ENCODE data around the gene NOL7. TPM values are rescaled to one million over a fixed set of nuclear protein-coding genes. Genes with fewer than 3 reads are reported as not detected.

The NOL7 gene
- total RNA-seq, 1 donor from 2014 or later = 40.5 TPM

- TF ChIP-seq CTCF (IDR thresholded peaks at IDR 0.05; ENCODE audit: unreplicated experiment) = no peak
- Mint-ChIP-seq H3K4me3 (ENCODE audit: low read depth) (no peak overlapping the region), H3K27ac (no peak overlapping the region), H3K4me1 (ENCODE audit: low read depth) (no peaks in the 10 kb centered on the region), H3K36me3 (ENCODE audit: insufficient read depth) (peaks cover 5% of the 10 kb centered on the region), H3K9me3 (ENCODE audit: low read depth) (no peaks in the 10 kb centered on the region), H3K27me3 (no peaks in the 10 kb centered on the region)
- no peak for DNase-seq (ENCODE audit: low spot score, unreplicated experiment)
These were observed 25.3 kb upstream of the NOL7 start for GRCh38 chr6:13589801-13590200.

GRCh38 chr6:13590574-13591153 lies 24.5 kb upstream of the NOL7 start:
- Mint-ChIP-seq H3K27me3 (no peaks in the 10 kb centered on the region), H3K36me3 (ENCODE audit: insufficient read depth) (peaks cover 1% of the 10 kb centered on the region)

GRCh38 chr6:13591205-13591921 lies 23.8 kb upstream of the NOL7 start:
- H3K9me3 Mint-ChIP-seq (ENCODE audit: low read depth) = no peaks in the 10 kb centered on the region
- no peak for DNase-seq (ENCODE audit: low spot score, unreplicated experiment)
- H3K36me3 Mint-ChIP-seq (ENCODE audit: insufficient read depth) = peaks cover 1% of the 10 kb centered on the region
- H3K27me3 Mint-ChIP-seq = no peaks in the 10 kb centered on the region
- H3K27ac Mint-ChIP-seq = no peak overlapping the region
- H3K4me1 Mint-ChIP-seq (ENCODE audit: low read depth) = no peaks in the 10 kb centered on the region
- no peak for TF ChIP-seq CTCF (IDR thresholded peaks at IDR 0.05; ENCODE audit: unreplicated experiment)
- H3K4me3 Mint-ChIP-seq (ENCODE audit: low read depth) = no peak overlapping the region

More at GRCh38 chr6:13590574-13591153, 24.5 kb upstream of the NOL7 start:
- TF ChIP-seq CTCF (IDR thresholded peaks at IDR 0.05; ENCODE audit: unreplicated experiment) = no peak
- Mint-ChIP-seq H3K9me3 (ENCODE audit: low read depth) (no peaks in the 10 kb centered on the region), H3K27ac (no peak overlapping the region), H3K4me3 (ENCODE audit: low read depth) (no peak overlapping the region), H3K4me1 (ENCODE audit: low read depth) (no peaks in the 10 kb centered on the region)
- DNase-seq (ENCODE audit: low spot score, unreplicated experiment) = no peak

DNA sequence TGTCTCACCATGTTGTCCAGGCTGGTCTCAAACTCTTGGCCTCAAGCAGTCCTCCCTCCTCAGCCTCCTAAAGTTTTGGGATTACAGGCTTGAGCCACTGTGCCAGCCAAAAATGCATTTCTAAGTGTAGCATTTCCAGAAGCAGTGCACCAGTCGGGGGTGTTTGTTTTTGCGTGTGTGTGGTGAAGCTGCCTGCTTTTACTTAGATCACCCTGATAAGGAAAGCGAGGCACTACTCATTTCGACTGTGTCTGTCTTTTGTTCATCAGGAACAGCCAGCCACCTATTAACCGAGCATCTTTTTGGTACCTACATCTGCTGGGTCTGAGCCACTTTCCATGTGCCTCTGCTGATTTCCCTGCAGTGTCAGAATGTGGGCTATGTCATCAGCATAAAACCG lies 22.0 kb upstream of the NOL7 start:
- DNase-seq (ENCODE audit: low spot score, unreplicated experiment) = no peak
- no peak for TF ChIP-seq CTCF (IDR thresholded peaks at IDR 0.05; ENCODE audit: unreplicated experiment)
- no peak overlapping the region for H3K27ac Mint-ChIP-seq
- H3K9me3 Mint-ChIP-seq (ENCODE audit: low read depth) = no peaks in the 10 kb centered on the region
- peaks cover 7% of the 10 kb centered on the region for H3K36me3 Mint-ChIP-seq (ENCODE audit: insufficient read depth)
- no peak overlapping the region for H3K4me3 Mint-ChIP-seq (ENCODE audit: low read depth)
- no peaks in the 10 kb centered on the region for H3K4me1 Mint-ChIP-seq (ENCODE audit: low read depth)
- H3K27me3 Mint-ChIP-seq = no peaks in the 10 kb centered on the region

DNA sequence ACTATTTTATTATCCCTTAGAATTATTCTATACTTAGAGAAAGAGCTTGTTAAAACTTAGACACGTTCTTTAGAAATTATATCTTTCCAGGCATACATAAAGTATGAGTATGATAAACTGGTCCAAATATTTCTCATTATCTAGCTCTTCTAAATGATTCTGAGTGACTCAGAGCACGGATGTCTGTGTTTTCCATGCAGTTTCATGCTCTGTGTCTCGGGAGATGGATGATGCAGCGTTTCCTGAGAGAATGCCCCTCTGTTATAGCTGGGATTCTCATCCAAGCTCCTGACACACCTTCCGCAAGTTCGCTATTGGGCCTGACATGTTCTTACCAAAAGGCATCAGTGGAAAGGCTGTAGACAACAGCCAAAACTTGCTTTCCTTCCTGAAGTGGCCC lies 21.4 kb upstream of the NOL7 start:
- Mint-ChIP-seq H3K4me1 (ENCODE audit: low read depth) (no peaks in the 10 kb centered on the region), H3K9me3 (ENCODE audit: low read depth) (no peaks in the 10 kb centered on the region), H3K36me3 (ENCODE audit: insufficient read depth) (peaks cover 9% of the 10 kb centered on the region), H3K27ac (no peak overlapping the region), H3K27me3 (no peaks in the 10 kb centered on the region), H3K4me3 (ENCODE audit: low read depth) (no peak overlapping the region)
- no peak for DNase-seq (ENCODE audit: low spot score, unreplicated experiment)
- TF ChIP-seq CTCF (IDR thresholded peaks at IDR 0.05; ENCODE audit: unreplicated experiment) = no peak

All from progenitor cell of endocrine pancreas (in vitro differentiated cells).